Dermis microvascular lymphatic vessel endothelial cell (primary cell): ENCODE data around the gene COL21A1. TPM values are rescaled to one million over a fixed set of nuclear protein-coding genes. Genes with fewer than 3 reads are reported as not detected.
"Not testable (repeated sequence)": the region's sequence is repeated elsewhere in the genome, so short reads cannot be mapped to it uniquely, and the experiment has no call there.

Experiments
- DNase-seq, 2 donors: peaks; one replicate each; pipeline versions ENCODE4 v3.0.0 to v3.0.0-alpha.2; 2010; ENCODE audit warnings: low read depth in 2 of 2
- total RNA-seq: library from RNA; depleted of rRNA; stranded (reverse); fragments of >200 nt; gene quantifications from 2 replicates; pipeline ENCODE4 v1.2.1, GENCODE V29; 2014

The COL21A1 gene
- total RNA-seq, 1 donor from 2014 or later: 1.2 TPM

GRCh38 chr6:56017198-56017597, 230.2 kb downstream of the COL21A1 start:
- no peak for DNase-seq

GRCh38 chr6:56014039-56014438, 233.3 kb downstream of the COL21A1 start:
- not testable (repeated sequence) for DNase-seq

GRCh38 chr6:56009636-56010035, 237.7 kb downstream of the COL21A1 start:
- DNase-seq: no peak
